IMR-90 (cell line): ENCODE results near the gene KPNA3. TPM values are rescaled to one million over a fixed set of nuclear protein-coding genes. Genes with fewer than 3 reads are reported as not detected.

Experiments
- ATAC-seq: fragments of 200-7000 bp; cut with Tn5 transposase; 2 replicates; pipeline ENCODE4 v1.9.1; 2020; ENCODE audit warnings: low read depth, mild to moderate bottlenecking, moderate library complexity
- BruUV-seq: library from RNA; stranded (reverse); fragments of 400-500 nt; replicated peaks from 2 replicates; lab custom pipeline; 2021; lab: Mats Ljungman, UMichigan
- CTCF ChIA-PET: fragments of 300-600 bp; formaldehyde crosslinking; extraction: SDS; loops from one replicate; lab custom pipeline; 2021; ENCODE audit warnings: antibody characterized with exemption; lab: Yijun Ruan, JAX
- POLR2A ChIA-PET: fragments of 300-600 bp; sonication (Branson Sonifier 250); formaldehyde crosslinking; loops from one replicate; lab custom pipeline; 2022; ENCODE audit warnings: antibody characterized with exemption; ENCODE audit not compliant: unreplicated experiment; lab: Charles Lee
- DNase-seq: peaks from one replicate; pipeline ENCODE4 v3.0.0; 2013
- H2AFZ ChIP-seq: replicated peaks from 2 replicates; pipeline ENCODE3; 2013; ENCODE audit warnings: low read length, mild to moderate bottlenecking; ENCODE audit not compliant: poor library complexity
- H2AK5ac ChIP-seq: 2 replicates; pipeline ENCODE4 v1.6.1; 2013; ENCODE audit warnings: low read depth, low read length, inconsistent platforms
- H2AK9ac ChIP-seq: replicated peaks from 2 replicates; pipeline ENCODE3; 2013; ENCODE audit warnings: mild to moderate bottlenecking, low read depth, low read length, moderate library complexity; ENCODE audit not compliant: poor library complexity
- H2BK120ac ChIP-seq: 2 replicates; pipeline ENCODE4 v1.6.1; 2013; ENCODE audit warnings: low read depth, low read length, inconsistent platforms
- H2BK15ac ChIP-seq: 3 replicates; pipeline ENCODE4 v1.6.1; 2013; ENCODE audit warnings: low read depth, low read length, inconsistent platforms
- H2BK20ac ChIP-seq: 2 replicates; pipeline ENCODE4 v1.6.1; 2013; ENCODE audit warnings: low read depth, mild to moderate bottlenecking, inconsistent platforms, low read length, moderate library complexity
- H2BK5ac ChIP-seq: 2 replicates; pipeline ENCODE4 v1.6.1; 2013; ENCODE audit warnings: mild to moderate bottlenecking, low read depth, low read length, inconsistent platforms; ENCODE audit not compliant: poor library complexity, severe bottlenecking
- H3K14ac ChIP-seq: replicated peaks from 2 replicates; pipeline ENCODE4 v1.6.1; 2013; ENCODE audit warnings: low read depth, low read length, inconsistent platforms
- H3K18ac ChIP-seq: 2 replicates; pipeline ENCODE4 v1.6.1; 2013; ENCODE audit warnings: low read depth, low read length, control low read depth
- H3K23ac ChIP-seq: 2 replicates; pipeline ENCODE4 v1.6.1; 2013; ENCODE audit warnings: low read depth, low read length, inconsistent platforms
- H3K27ac ChIP-seq: 2 replicates; pipeline ENCODE4 v1.5.1; 2013; ENCODE audit warnings: mild to moderate bottlenecking, control low read depth, low read length; ENCODE audit not compliant: insufficient read depth
- H3K27me3 ChIP-seq: 2 replicates; pipeline ENCODE4 v1.6.1; 2013; ENCODE audit warnings: low read length; ENCODE audit not compliant: control insufficient read depth, insufficient read depth
- H3K36me3 ChIP-seq: 2 replicates; pipeline ENCODE4 v1.6.1; 2013; ENCODE audit warnings: low read length, mixed read lengths; ENCODE audit not compliant: control insufficient read depth, insufficient read depth
- H3K4ac ChIP-seq: 2 replicates; pipeline ENCODE4 v1.6.1; 2013; ENCODE audit warnings: low read depth, low read length, inconsistent platforms
- H3K4me1 ChIP-seq: 2 replicates; pipeline ENCODE4 v1.6.1; 2013; ENCODE audit warnings: low read length, mixed read lengths; ENCODE audit not compliant: control insufficient read depth, insufficient read depth
- H3K4me2 ChIP-seq: 2 replicates; pipeline ENCODE4 v1.6.1; 2013; ENCODE audit warnings: low read depth, mild to moderate bottlenecking, control low read depth, low read length, moderate library complexity
- H3K4me3 ChIP-seq: 2 replicates; pipeline ENCODE4 v1.5.1; 2013; ENCODE audit warnings: low read depth, mild to moderate bottlenecking, control low read depth, low read length, moderate library complexity; ENCODE audit not compliant: insufficient read depth
- H3K56ac ChIP-seq: 2 replicates; pipeline ENCODE4 v1.6.1; 2013; ENCODE audit warnings: low read length, inconsistent platforms; ENCODE audit not compliant: insufficient read depth; ENCODE audit errors: extremely low read depth
- H3K79me1 ChIP-seq, 2 experiments: 2 replicates each; pipeline ENCODE4 v1.6.1; 2013; ENCODE audit warnings: low read length in 2 of 2, inconsistent platforms in 1 of 2, low read depth in 1 of 2
- H3K9ac ChIP-seq: 2 replicates; pipeline ENCODE4 v1.6.1; 2013; ENCODE audit warnings: low read depth, low read length, control low read depth
- H3K9me1 ChIP-seq: 2 replicates; pipeline ENCODE4 v1.6.1; 2013; ENCODE audit warnings: low read length, inconsistent platforms; ENCODE audit not compliant: insufficient read depth
- H3K9me3 ChIP-seq: 2 replicates; pipeline ENCODE4 v1.6.1; 2013; ENCODE audit warnings: low read length; ENCODE audit not compliant: control insufficient read depth, insufficient read depth
- H4K20me1 ChIP-seq: 2 replicates; pipeline ENCODE4 v1.6.1; 2013; ENCODE audit warnings: low read length, inconsistent platforms; ENCODE audit not compliant: insufficient read depth
- H4K5ac ChIP-seq: 2 replicates; pipeline ENCODE4 v1.6.1; 2013; ENCODE audit warnings: mild to moderate bottlenecking, low read depth, low read length, control low read depth
- H4K8ac ChIP-seq, 2 experiments: 2 replicates each; pipeline ENCODE4 v1.6.1; 2013; ENCODE audit warnings: low read depth in 2 of 2, low read length in 2 of 2, control low read depth in 1 of 2, inconsistent platforms in 1 of 2
- H4K91ac ChIP-seq: 2 replicates; pipeline ENCODE4 v1.6.1; 2013; ENCODE audit warnings: low read depth, low read length, inconsistent platforms; ENCODE audit not compliant: insufficient read depth
- FOS ChIP-seq: fragments of 150-350 bp; IDR thresholded peaks from 2 replicates; pipeline ENCODE4 v1.6.1; 2016; ENCODE audit warnings: low read depth, low read length
- MAFK ChIP-seq: IDR thresholded peaks from 2 replicates; pipeline ENCODE4 v1.6.1; 2012; ENCODE audit warnings: low read depth, low read length, improper control_type of control experiment
- WGBS, 2 experiments: methylation state at CpG; one replicate each; pipeline versions ENCODE4 v1.1.5 to v1.1.7; 2013; ENCODE audit warnings: missing lambda C conversion rate in 2 of 2; ENCODE audit not compliant: insufficient read length in 1 of 2; ENCODE audit errors: extremely low coverage in 2 of 2; 5-methylcytosine and 5-hydroxymethylcytosine counted together
- dilution Hi-C: fragments of 300-500 bp; cut with HindIII; formaldehyde crosslinking; loops from one replicate; pipeline ENCODE4 v1.14.3; 2018; ENCODE audit warnings: low sequenced_read_pairs; ENCODE audit not compliant: unreplicated experiment
- in situ Hi-C: fragments of 300-500 bp; cut with MboI; formaldehyde crosslinking; loops from 3 replicates; pipeline ENCODE4 v1.14.3; 2019; ENCODE audit warnings: low sequenced_read_pairs, inconsistent platforms, mixed read lengths
- intact Hi-C: fragments of 100-400 bp; cut with micrococcal nuclease; formaldehyde crosslinking; loops from 2 replicates; pipeline ENCODE4 v1.10.0; 2022
- polyA plus RNA-seq, 3 experiments: library from polyadenylated mRNA; depleted of rRNA; stranded (reverse); fragments of >200 nt; gene quantifications; 2 replicates each; pipeline ENCODE4 v1.2.3, GENCODE V29; 2012; ENCODE audit warnings: low replicate concordance in 1 of 3
- total RNA-seq: library from RNA; depleted of rRNA; stranded (reverse); fragments of >200 nt; gene quantifications from 2 replicates; pipeline ENCODE4 v1.2.3, GENCODE V29; 2012

Gene KPNA3
- total and polyA plus RNA-seq, 2 of the 4 experiments (the other 2 are of a cell fraction): 25.3 to 48.6 TPM

DNA sequence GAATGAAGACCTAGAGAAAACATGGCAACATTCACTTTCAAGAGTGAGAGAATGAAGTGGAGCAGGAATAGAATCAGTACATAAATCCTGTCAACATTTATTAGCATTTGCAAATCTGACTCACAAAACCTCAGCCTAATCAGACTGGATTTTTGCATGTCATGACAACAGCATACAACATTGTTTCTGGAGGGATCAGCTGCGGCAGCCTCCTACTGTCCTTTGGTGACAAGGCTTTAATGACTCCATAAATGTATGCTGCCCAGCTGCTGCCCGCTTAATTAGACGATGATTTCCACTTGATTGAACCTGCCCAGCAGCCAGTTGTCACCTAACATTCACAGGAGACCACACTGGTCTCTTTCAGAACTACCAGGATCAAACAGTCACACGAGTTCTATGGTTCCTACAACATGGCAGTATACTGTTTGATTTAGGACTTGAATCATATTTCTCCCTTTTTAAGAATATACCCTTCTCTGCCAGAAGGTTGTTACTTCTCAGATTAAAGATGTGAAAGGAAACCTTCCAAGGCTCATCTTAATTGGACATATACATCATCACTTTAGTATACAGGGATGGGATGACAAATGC is 110.5 kb downstream of the KPNA3 start:
- in situ Hi-C loops: no loop called here

More for the DNA sequence above, 110.5 kb downstream of the KPNA3 start:
- Histone ChIP-seq H3K14ac (no peak overlapping the region), H3K9ac (no peak overlapping the region), H3K4me1 (peaks cover 4% of the 10 kb centered on the region), H3K4me2 (peak overlapping the region; percentile 2; the same call in 1 of the 2 replicates), H2BK120ac (no peak overlapping the region), H3K18ac (no peak overlapping the region), H3K9me3 (no peaks in the 10 kb centered on the region), H3K56ac (no peak overlapping the region), H2AK9ac (no peak overlapping the region), H3K4me3 (no peak overlapping the region), H3K79me1 (peaks cover 25 to 58% of the 10 kb centered on the region in 2 experiments), H2BK5ac (no peak overlapping the region), H3K36me3 (peaks cover 8% of the 10 kb centered on the region), H3K4ac (no peak overlapping the region), H4K91ac (no peak overlapping the region), H4K8ac (no peak overlapping the region), H2AFZ (no peak overlapping the region), H4K5ac (no peak overlapping the region), H3K27ac (no peak overlapping the region), H3K23ac (no peak overlapping the region), H4K20me1 (peaks cover 11% of the 10 kb centered on the region; the same call in 1 of the 2 replicates), H3K9me1 (peaks cover 9% of the 10 kb centered on the region), H2AK5ac (no peak overlapping the region), H2BK15ac (no peak overlapping the region), H3K27me3 (no peaks in the 10 kb centered on the region), H2BK20ac (no peak overlapping the region)
- ChIA-PET POLR2A (no interaction called here), CTCF (interaction anchor here (1.9 kb wide), 1 partner anchor 12 kb away, joined by 4 read pairs; no protein-coding TSS in a partner anchor)
- TF ChIP-seq MAFK (no peak), FOS (no peak)
- peak; percentile 63 for ATAC-seq
- dilution Hi-C loops (no loop called here), intact Hi-C loops (no loop called here)
- BruUV-seq: no TSS peak
- WGBS, 2 experiments: 94% methylated on average over 3 of the region's 4 CpGs; no CpG with 5 or more reads in 1 of the 2 experiments
- peak; percentile 55 for DNase-seq
